Kidney epithelial cell (primary cell): Measurements from ENCODE around the gene DGKD. TPM values are rescaled to one million over a fixed set of nuclear protein-coding genes. Genes with fewer than 3 reads are reported as not detected.

Experiments used
- DNase-seq: peaks from one replicate; pipeline ENCODE4 v3.0.0-alpha.2; 2010; ENCODE audit warnings: low read depth
- H3K27me3 ChIP-seq: 2 replicates; pipeline ENCODE4 v1.6.0; 2011; ENCODE audit warnings: low read length; ENCODE audit not compliant: control insufficient read depth, insufficient read depth
- H3K36me3 ChIP-seq: 2 replicates; pipeline ENCODE4 v1.5.1; 2011; ENCODE audit warnings: low read length; ENCODE audit not compliant: control insufficient read depth, insufficient read depth
- H3K4me3 ChIP-seq: 2 replicates; pipeline ENCODE4 v1.5.1; 2011; ENCODE audit warnings: low read depth, mild to moderate bottlenecking, control low read depth, low read length
- total RNA-seq: library from RNA; depleted of rRNA; stranded (reverse); fragments of >200 nt; gene quantifications from 2 replicates; pipeline ENCODE4 v1.2.3, GENCODE V29; 2015
- TF ChIP-seq, protein P1 (sequence below): IDR thresholded peaks from 2 replicates; pipeline ENCODE4 v1.5.1; 2011; ENCODE audit warnings: mild to moderate bottlenecking, moderate library complexity, low read length, control low read depth, inconsistent platforms; ENCODE audit not compliant: insufficient read depth, poor library complexity, severe bottlenecking

Gene DGKD
- total RNA-seq, 1 donor from 2014 or later, result 16.0 TPM

DNA sequence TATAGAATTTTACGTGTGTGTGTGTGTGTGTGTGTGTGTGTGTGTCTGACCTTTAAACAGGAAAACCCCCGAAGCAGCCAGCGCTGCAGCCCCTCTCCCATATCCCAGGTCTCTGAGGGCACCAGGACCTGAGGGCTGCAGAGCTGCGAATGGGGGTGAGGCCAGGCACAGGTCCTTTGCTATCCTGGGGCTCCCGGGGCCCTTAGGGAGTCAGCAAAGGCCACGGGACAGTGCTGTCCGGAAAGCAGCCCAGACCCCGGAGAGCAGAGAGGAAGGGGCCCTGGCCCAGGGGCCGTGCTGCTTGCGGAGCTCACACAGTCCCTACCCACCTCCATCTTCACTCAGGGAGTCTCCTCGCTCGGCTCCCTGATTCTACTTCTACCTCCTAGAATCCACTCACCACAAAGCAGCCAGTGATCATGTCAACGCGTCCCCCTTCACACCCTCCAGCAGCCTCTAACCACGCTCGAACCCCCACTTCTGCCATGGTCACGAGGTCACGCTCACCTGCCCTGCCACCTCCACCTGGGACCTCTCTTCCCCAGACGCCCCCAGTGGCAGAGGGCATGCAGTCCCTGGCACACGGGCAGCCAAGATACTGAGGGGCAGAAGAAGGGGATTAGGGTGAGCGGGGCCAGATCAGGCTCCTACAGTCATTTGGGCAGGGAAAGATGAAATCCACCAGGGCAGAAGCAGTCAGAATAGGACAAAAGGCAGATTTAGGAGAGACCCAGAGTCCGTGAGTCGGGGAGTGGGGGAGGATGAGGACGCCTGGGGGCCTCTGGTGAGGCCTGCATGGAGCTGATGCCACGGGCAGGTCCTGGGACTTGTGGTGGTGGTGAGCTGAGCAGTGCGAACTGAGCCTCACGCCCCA, 125.6 kb downstream of the DGKD start:
- Histone ChIP-seq H3K27me3 (no peaks in the 10 kb centered on the region), H3K36me3 (peaks cover 4% of the 10 kb centered on the region), H3K4me3 (no peak overlapping the region)
- DNase-seq, result no peak
- TF ChIP-seq, protein P1, sequence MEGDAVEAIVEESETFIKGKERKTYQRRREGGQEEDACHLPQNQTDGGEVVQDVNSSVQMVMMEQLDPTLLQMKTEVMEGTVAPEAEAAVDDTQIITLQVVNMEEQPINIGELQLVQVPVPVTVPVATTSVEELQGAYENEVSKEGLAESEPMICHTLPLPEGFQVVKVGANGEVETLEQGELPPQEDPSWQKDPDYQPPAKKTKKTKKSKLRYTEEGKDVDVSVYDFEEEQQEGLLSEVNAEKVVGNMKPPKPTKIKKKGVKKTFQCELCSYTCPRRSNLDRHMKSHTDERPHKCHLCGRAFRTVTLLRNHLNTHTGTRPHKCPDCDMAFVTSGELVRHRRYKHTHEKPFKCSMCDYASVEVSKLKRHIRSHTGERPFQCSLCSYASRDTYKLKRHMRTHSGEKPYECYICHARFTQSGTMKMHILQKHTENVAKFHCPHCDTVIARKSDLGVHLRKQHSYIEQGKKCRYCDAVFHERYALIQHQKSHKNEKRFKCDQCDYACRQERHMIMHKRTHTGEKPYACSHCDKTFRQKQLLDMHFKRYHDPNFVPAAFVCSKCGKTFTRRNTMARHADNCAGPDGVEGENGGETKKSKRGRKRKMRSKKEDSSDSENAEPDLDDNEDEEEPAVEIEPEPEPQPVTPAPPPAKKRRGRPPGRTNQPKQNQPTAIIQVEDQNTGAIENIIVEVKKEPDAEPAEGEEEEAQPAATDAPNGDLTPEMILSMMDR, result no peak

DNA sequence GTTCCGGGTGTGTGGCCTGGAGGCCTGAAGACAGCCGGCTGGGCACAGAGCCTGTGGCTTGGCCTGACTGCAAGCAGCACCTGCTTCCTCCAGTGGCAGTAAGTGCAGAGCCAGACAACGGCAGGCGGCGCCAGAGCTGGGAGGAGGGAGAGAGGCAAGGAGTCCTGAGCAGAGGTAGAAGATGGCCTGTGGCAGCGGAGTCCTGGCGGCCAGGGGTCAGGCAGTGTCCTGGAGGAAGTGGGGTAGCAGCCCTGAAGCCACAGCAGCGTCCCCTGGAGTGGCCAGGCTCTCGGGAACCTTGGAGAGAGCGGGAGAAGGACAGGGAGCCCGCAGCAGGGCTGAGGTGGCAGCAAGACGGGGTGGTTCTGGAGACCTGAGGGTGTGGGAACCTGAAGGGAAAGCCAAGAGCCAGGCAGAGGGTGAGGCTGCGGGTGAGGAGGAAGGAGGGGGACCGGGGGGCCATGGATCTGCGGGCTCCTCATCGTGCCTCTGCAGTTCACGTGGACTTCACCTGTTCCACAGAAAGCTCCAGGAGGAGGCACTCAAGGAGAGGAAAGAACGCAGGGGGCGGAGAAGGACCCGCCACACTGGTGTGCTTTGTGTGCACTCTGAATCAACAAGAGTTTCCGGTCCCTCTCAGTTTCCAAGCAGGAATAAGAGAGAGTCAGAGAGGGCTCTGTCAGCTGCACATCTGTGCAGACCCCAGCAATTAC, 126.4 kb downstream of the DGKD start:
- no peak for DNase-seq
- H3K27me3 ChIP-seq, result no peaks in the 10 kb centered on the region
- H3K36me3 ChIP-seq, result peaks cover 4% of the 10 kb centered on the region
- H3K4me3 ChIP-seq, result no peak overlapping the region
- TF ChIP-seq, protein P1, result no peak

DNA sequence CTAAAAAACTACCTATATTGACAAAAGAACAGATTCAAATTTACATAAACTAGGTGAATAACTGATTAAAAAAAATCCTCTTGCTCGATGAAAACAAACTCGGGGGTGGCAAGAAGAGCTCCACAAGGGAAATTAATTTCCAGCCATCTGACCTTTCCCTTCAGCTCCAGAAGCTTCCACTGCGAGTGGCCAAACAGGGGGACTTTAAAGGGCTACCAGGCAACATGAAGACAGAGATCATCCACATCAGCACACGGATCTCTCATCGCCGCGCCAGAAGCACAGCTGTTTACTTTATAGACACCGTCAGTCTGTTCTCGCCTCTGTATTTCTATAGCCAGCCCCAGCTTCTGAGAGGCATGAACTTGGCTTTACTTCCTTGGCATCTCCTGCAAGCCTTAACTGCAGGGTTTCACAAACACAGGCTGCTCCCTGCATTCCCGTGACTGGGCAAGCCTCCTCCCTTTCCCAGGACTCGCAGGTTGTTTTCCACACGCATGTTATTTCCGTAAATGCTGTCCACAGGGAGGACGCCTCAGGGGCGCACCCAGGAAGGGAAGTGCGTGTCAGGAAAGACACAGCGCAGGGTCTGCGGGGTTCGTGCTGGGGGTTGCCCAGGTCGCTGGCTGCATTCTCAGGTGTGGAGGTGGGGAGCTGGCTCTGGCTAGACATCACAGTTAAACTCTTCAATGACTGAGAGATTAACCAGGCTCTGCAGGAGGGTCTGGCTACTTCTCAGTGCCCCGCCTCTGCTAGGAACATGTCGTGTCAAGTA, 127.3 kb downstream of the DGKD start:
- Histone ChIP-seq H3K27me3 (no peaks in the 10 kb centered on the region), H3K4me3 (no peak overlapping the region), H3K36me3 (peaks cover 4% of the 10 kb centered on the region)
- TF ChIP-seq, protein P1, result no peak
- DNase-seq, result no peak

DNA sequence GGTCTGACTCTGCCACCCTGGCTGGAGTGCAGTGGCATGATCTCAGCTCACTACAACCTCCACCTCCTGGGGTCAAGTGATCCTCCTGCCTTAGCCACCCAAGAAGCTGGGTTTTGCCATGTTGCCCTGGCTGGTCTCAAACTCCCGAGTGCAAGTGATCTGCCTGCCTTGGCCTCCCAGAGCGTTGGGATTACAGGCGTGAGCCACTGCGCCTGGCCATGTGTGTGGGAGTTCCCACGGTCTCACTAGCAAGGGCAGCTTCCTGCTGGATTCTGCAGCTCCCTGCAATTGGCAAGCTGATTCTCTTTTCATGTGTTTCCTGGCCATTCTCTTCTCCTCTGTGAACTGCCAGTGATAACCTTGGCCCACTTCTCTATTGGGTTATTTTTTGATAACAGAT, 128.3 kb downstream of the DGKD start:
- TF ChIP-seq, protein P1, result no peak
- Histone ChIP-seq H3K4me3 (no peak overlapping the region), H3K36me3 (peaks cover 4% of the 10 kb centered on the region), H3K27me3 (no peaks in the 10 kb centered on the region)
- DNase-seq, result no peak

DNA sequence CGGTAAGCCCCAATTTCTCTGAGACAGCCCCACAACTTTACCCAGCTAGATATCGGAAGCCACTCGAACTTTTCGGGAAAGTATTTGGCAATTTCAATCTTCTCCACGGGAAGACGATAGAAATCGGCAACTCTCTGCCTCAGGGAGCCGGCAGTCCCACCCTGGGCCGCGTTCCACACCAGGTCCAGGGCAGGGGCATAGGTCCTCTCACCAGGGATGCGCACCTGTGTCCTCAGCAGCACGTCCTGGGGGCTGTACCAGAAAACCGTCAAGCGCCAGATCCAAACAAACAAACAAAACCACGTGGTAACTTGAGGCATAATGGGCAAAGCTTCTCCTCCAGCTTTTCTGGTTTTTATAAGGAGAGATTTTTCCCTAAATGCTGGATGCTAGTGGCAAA, 131.4 kb downstream of the DGKD start:
- Histone ChIP-seq H3K36me3 (peaks cover 6% of the 10 kb centered on the region), H3K27me3 (no peaks in the 10 kb centered on the region), H3K4me3 (no peak overlapping the region)
- DNase-seq, result no peak
- TF ChIP-seq, protein P1, result no peak
